GM12878 (cell line): Measurements from ENCODE around the gene KIZ. TPM values are rescaled to one million over a fixed set of nuclear protein-coding genes. Genes with fewer than 3 reads are reported as not detected.

Experiments
- ATAC-seq: fragments of 200-7000 bp; cut with Tn5 transposase; 3 replicates; pipeline ENCODE4 v1.9.1; 2020; ENCODE audit warnings: mild to moderate bottlenecking, moderate library complexity
- BruUV-seq: library from RNA; stranded (reverse); fragments of 400-500 nt; replicated peaks from 2 replicates; lab custom pipeline; 2021; lab: Mats Ljungman, UMichigan
- CTCF ChIA-PET: fragments of 300-600 bp; sonication (Branson Sonifier 250); formaldehyde crosslinking; extraction: SDS; loops from one replicate; lab custom pipeline; 2021; ENCODE audit warnings: inconsistent platforms; lab: Yijun Ruan, JAX
- POLR2A ChIA-PET: fragments of 350-600 bp; formaldehyde crosslinking; extraction: SDS; loops from one replicate; lab custom pipeline; 2021; ENCODE audit warnings: inconsistent platforms; lab: Charles Lee
- RAD21 ChIA-PET: fragments of 300-600 bp; sonication (Branson Sonifier 250); formaldehyde crosslinking; loops from one replicate; lab custom pipeline; 2023; ENCODE audit warnings: antibody characterized with exemption; ENCODE audit not compliant: unreplicated experiment; lab: Charles Lee
- SMC1A ChIA-PET: fragments of 300-600 bp; sonication (Branson Sonifier 250); formaldehyde crosslinking; loops from one replicate; lab custom pipeline; 2023; ENCODE audit not compliant: unreplicated experiment, uncharacterized antibody; lab: Charles Lee
- DNase-seq: peaks from one replicate; pipeline ENCODE4 v3.0.0-alpha.2; 2011; ENCODE audit warnings: low read depth, low spot score
- FAIRE-seq: peaks from 3 replicates; lab custom pipeline; 2011; peaks lifted over from hg19 to GRCh38; lab: Jason Lieb, UNC
- H2AFZ ChIP-seq: 2 replicates; pipeline ENCODE4 v1.6.0; 2011; ENCODE audit warnings: low read depth, low read length, control low read depth; ENCODE audit not compliant: control insufficient read depth
- H3K27ac ChIP-seq: 2 replicates; pipeline ENCODE4 v1.5.1; 2011; ENCODE audit warnings: control low read depth; ENCODE audit not compliant: control insufficient read depth, insufficient read depth
- H3K27me3 ChIP-seq, 2 experiments: replicated peaks in 1 of 2; 2 replicates each; pipeline versions ENCODE4 v1.6.0 to v1.6.1; 2011; ENCODE audit warnings: low read length in 1 of 2; ENCODE audit not compliant: control insufficient read depth in 2 of 2, insufficient read depth in 2 of 2
- H3K36me3 ChIP-seq, 2 experiments: 2 replicates each; pipeline ENCODE4 v1.5.1; 2011; ENCODE audit warnings: low read length in 1 of 2; ENCODE audit not compliant: control insufficient read depth in 2 of 2, insufficient read depth in 2 of 2
- H3K4me1 ChIP-seq: 2 replicates; pipeline ENCODE4 v1.6.1; 2011; ENCODE audit warnings: mild to moderate bottlenecking, low read length, moderate library complexity, mixed read lengths; ENCODE audit not compliant: control insufficient read depth, insufficient read depth
- H3K4me2 ChIP-seq: 2 replicates; pipeline ENCODE4 v1.6.0; 2011; ENCODE audit warnings: control low read depth; ENCODE audit not compliant: control insufficient read depth, insufficient read depth
- H3K4me3 ChIP-seq: fragments of 200-600 bp; sonication (generic); 2 replicates; pipeline ENCODE4 v1.5.1; 2016
- H3K79me2 ChIP-seq: 2 replicates; pipeline ENCODE4 v1.6.0; 2011; ENCODE audit warnings: low read length; ENCODE audit not compliant: control insufficient read depth, insufficient read depth
- H3K9ac ChIP-seq: 2 replicates; pipeline ENCODE4 v1.8.0; 2011; ENCODE audit warnings: low read length, control low read depth, mixed read lengths; ENCODE audit not compliant: control insufficient read depth, insufficient read depth
- H3K9me3 ChIP-seq: replicated peaks from 3 replicates; pipeline ENCODE4 v1.5.1; 2011; ENCODE audit warnings: mild to moderate bottlenecking, low read length; ENCODE audit not compliant: control insufficient read depth, insufficient read depth
- H4K20me1 ChIP-seq: 2 replicates; pipeline ENCODE4 v1.6.0; 2011; ENCODE audit not compliant: control insufficient read depth, insufficient read depth
- ASH2L ChIP-seq: fragments of 300-600, 200-600 bp; sonication (generic); IDR thresholded peaks from 2 replicates; pipeline ENCODE4 v1.6.1; 2017; ENCODE audit warnings: low read depth, mild to moderate bottlenecking, borderline replicate concordance
- CREM ChIP-seq: IDR thresholded peaks from 2 replicates; pipeline ENCODE4 v1.6.1; 2014; ENCODE audit warnings: antibody characterized with exemption, low read depth
- RAD21 ChIP-seq: IDR thresholded peaks from 2 replicates; pipeline ENCODE4 v1.6.1; 2011; ENCODE audit warnings: mild to moderate bottlenecking, low read depth, low read length, moderate library complexity; ENCODE audit not compliant: insufficient read depth
- RUNX3 ChIP-seq: IDR thresholded peaks from 2 replicates; pipeline ENCODE4 v1.6.1; 2012; ENCODE audit warnings: low read length, inconsistent platforms
- ZNF592 ChIP-seq: fragments of 450-650 bp; IDR thresholded peaks from 2 replicates; pipeline ENCODE4 v1.6.1; 2017; ENCODE audit warnings: mild to moderate bottlenecking, moderate library complexity
- WGBS: methylation state at CpG from one replicate; pipeline ENCODE4 v1.1.6; 2016; ENCODE audit warnings: low lambda C conversion rate; ENCODE audit not compliant: insufficient replicate concordance, insufficient coverage; ENCODE audit errors: missing lambda C conversion rate; 5-methylcytosine and 5-hydroxymethylcytosine counted together
- in situ Hi-C: fragments of 300-500 bp; cut with MboI; formaldehyde crosslinking; loops from 9 replicates; pipeline ENCODE4 v1.14.3; 2018; ENCODE audit warnings: mixed read lengths
- intact Hi-C: fragments of 100-400 bp; cut with micrococcal nuclease; formaldehyde crosslinking; loops from one replicate; pipeline ENCODE4 v1.14.2; 2022; ENCODE audit not compliant: unreplicated experiment
- polyA plus RNA-seq, 11 experiments: library from polyadenylated mRNA; depleted of rRNA in 4 of 11; unstranded in 6 of 11; stranded (reverse) in 5 of 11; fragments of >200 nt; fragmentation: Nextera tagmentation in 4 of 11; fragmentation: Illumina TruSeq in 1 of 11; extraction: Ambion mirVana in 4 of 11; extraction: Trizol in 1 of 11; gene quantifications; 1 replicate in 1 of 11; 2 replicates in 10 of 11; pipeline versions ENCODE4 v1.2.1 to v1.2.3, GENCODE V29; 2011 to 2016; ENCODE audit warnings: inconsistent platforms in 2 of 11, missing spikeins in 2 of 11, low read depth in 1 of 11
- total RNA-seq, 4 experiments: library from RNA; depleted of rRNA in 3 of 4; stranded (reverse); fragments of >200 nt in 3 of 4; fragmentation: Illumina TruSeq in 1 of 4; extraction: Trizol in 1 of 4; gene quantifications; 2 replicates each; pipeline versions ENCODE4 v1.2.1 to v1.2.3, GENCODE V29; 2013 to 2021
- TF ChIP-seq, protein P1 (sequence below): IDR thresholded peaks from 2 replicates; pipeline ENCODE4 v1.6.1; 2011; ENCODE audit warnings: mild to moderate bottlenecking, low read depth, low read length, moderate library complexity; ENCODE audit not compliant: insufficient replicate concordance

KIZ gene
- total and polyA plus RNA-seq, 10 of the 15 experiments (the other 5 are each of a cell fraction or from before 2014, with no cell fraction given), result 2.7 to 11.0 (median 7.3) TPM

DNA sequence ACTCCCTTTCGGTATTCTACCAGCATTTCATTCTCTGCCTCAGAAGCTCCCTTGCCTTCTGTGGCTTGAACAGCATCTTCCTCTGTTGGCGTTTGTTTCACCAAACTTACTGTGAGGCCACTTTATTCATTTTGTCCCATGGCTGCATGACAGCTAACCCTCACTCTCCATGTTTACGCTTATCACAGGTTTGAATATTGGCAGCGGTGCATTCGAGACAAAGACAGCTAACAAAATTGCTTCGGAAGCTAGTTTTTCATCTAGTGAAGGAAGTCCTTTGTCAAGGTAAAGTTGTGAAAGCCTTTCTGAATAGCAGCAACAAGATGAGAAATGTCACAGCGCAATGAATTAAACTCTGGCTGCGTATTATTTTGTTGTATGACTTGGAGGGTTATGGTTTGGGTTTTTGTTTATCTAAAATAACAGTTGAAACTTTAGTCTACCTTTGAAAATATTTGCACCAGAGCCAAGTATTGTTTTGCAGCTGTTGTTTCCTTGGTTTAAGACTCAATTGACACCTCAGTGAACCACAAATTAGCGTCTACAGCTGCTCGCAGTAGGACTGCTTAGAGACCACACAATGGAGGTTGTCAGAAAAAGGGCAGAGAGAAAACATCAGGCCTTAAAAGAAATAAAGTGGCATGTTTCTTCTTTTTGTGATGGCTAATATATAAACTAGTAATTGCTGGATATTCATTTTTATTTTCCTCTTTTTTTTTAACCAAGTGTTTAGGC, 106.8 kb downstream of the KIZ start:
- H3K79me2 ChIP-seq, result no peaks in the 10 kb centered on the region
- FAIRE-seq, result no peak
- no peaks in the 10 kb centered on the region for H4K20me1 ChIP-seq
- no peak overlapping the region for H3K4me3 ChIP-seq
- no peak for ATAC-seq
- SMC1A ChIA-PET, result interaction anchor here (0.8 to 1.7 kb wide), 2 partner anchors 37 to 271 kb away, joined by 4 to 10 read pairs; no protein-coding TSS in a partner anchor
- no peak overlapping the region for H3K27ac ChIP-seq
- H2AFZ ChIP-seq, result no peak overlapping the region
- RAD21 ChIA-PET, result interaction anchor here (0.9 to 1.0 kb wide), 2 partner anchors 271 to 382 kb away, joined by 3 read pairs; no protein-coding TSS in a partner anchor
- TF ChIP-seq CREM, result no peak
- TF ChIP-seq, protein P1, sequence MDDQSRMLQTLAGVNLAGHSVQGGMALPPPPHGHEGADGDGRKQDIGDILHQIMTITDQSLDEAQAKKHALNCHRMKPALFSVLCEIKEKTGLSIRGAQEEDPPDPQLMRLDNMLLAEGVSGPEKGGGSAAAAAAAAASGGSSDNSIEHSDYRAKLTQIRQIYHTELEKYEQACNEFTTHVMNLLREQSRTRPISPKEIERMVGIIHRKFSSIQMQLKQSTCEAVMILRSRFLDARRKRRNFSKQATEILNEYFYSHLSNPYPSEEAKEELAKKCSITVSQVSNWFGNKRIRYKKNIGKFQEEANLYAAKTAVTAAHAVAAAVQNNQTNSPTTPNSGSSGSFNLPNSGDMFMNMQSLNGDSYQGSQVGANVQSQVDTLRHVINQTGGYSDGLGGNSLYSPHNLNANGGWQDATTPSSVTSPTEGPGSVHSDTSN, result no peak
- 0 out of 2 replicates have a peak, but pooled peaks have one; percentile 10 for TF ChIP-seq RUNX3
- TF ChIP-seq ASH2L, result no peak
- no peak for TF ChIP-seq ZNF592
- TF ChIP-seq RAD21, result no peak
- H3K36me3 ChIP-seq, result no peaks in the 10 kb centered on the region; a peak in 1 of 4 replicates
- POLR2A ChIA-PET, result no interaction called here
- no peak for DNase-seq
- 82% methylated on average over 10 of the region's 10 CpGs for WGBS
- H3K27me3 ChIP-seq, result no peaks in the 10 kb centered on the region
- no TSS peak for BruUV-seq
- no peak overlapping the region for H3K9ac ChIP-seq
- H3K4me2 ChIP-seq, result no peak overlapping the region
- no peaks in the 10 kb centered on the region for H3K9me3 ChIP-seq
- CTCF ChIA-PET, result interaction anchor here (0.5 to 1.9 kb wide), 9 partner anchors 35 to 373 kb away, joined by 3 to 10 read pairs (median 3); no protein-coding TSS in a partner anchor
- intact Hi-C loops, result loop anchor here (10.0 kb wide), 2 partner anchors 178 to 368 kb away; no protein-coding TSS in a partner anchor
- H3K4me1 ChIP-seq, result peaks cover 10% of the 10 kb centered on the region
- in situ Hi-C loops, result loop anchor here (10.0 kb wide), 1 partner anchor 368 kb away; no protein-coding TSS in a partner anchor
